Effector memory CD8-positive, alpha-beta T cell (primary cell): ENCODE results near the gene SPRY4.
A peak's percentile ranks its signal among the peaks of the same experiment; 100 is the strongest.

Experiments
- ATAC-seq: fragments of 150-1000 bp; cut with Tn5 transposase; replicated peaks from 2 replicates; pipeline ENCODE4 v1.10.0; 2021; ENCODE audit warnings: mild to moderate bottlenecking, moderate library complexity
- DNase-seq, 3 experiments: peaks; one replicate each; pipeline ENCODE4 v3.0.0; 2021
- H3K27ac Mint-ChIP-seq, 2 donors: one replicate each; pipeline ENCODE4 v1.8.0; 2022; ENCODE audit warnings: mild to moderate bottlenecking in 2 of 2, mixed read lengths in 2 of 2, moderate library complexity in 2 of 2
- H3K27me3 Mint-ChIP-seq, 2 donors: one replicate each; pipeline ENCODE4 v1.8.0; 2022; ENCODE audit warnings: mixed read lengths in 2 of 2
- H3K36me3 Mint-ChIP-seq: one replicate; pipeline ENCODE4 v1.8.0; 2022; ENCODE audit warnings: mild to moderate bottlenecking, moderate library complexity, mixed read lengths; ENCODE audit not compliant: insufficient read depth
- H3K4me1 Mint-ChIP-seq, 2 donors: one replicate each; pipeline ENCODE4 v1.8.0; 2022; ENCODE audit warnings: low read depth in 2 of 2, mixed read lengths in 2 of 2
- H3K4me3 Mint-ChIP-seq, 2 donors: one replicate each; pipeline ENCODE4 v1.8.0; 2022; ENCODE audit warnings: mild to moderate bottlenecking in 2 of 2, mixed read lengths in 2 of 2, moderate library complexity in 2 of 2
- H3K9me3 Mint-ChIP-seq, 2 donors: one replicate each; pipeline ENCODE4 v1.8.0; 2022; ENCODE audit warnings: mixed read lengths in 2 of 2

The SPRY4 gene

GRCh38 chr5:142290577-142291299 lies 34.1 kb downstream of the SPRY4 start:
- H3K27ac Mint-ChIP-seq, result no peak overlapping the region
- no peak for DNase-seq
- no peaks in the 10 kb centered on the region for H3K36me3 Mint-ChIP-seq
- no peak for ATAC-seq
- H3K4me1 Mint-ChIP-seq, result peaks cover 5 to 12% of the 10 kb centered on the region in 2 donors
- H3K27me3 Mint-ChIP-seq, result peaks cover 15 to 18% of the 10 kb centered on the region in 2 donors
- no peak overlapping the region for H3K4me3 Mint-ChIP-seq
- no peaks in the 10 kb centered on the region for H3K9me3 Mint-ChIP-seq

GRCh38 chr5:142289708-142290576 lies 34.9 kb downstream of the SPRY4 start:
- Mint-ChIP-seq H3K4me3 (no peak overlapping the region), H3K9me3 (no peaks in the 10 kb centered on the region), H3K36me3 (no peaks in the 10 kb centered on the region), H3K27me3 (peaks cover 8 to 18% of the 10 kb centered on the region in 2 donors), H3K4me1 (peaks cover 5 to 12% of the 10 kb centered on the region in 2 donors), H3K27ac (peak overlapping the region in 1 of 2 donors; percentile 29)
- no peak for DNase-seq
- ATAC-seq, result no peak

- H3K9me3 Mint-ChIP-seq, result no peaks in the 10 kb centered on the region
- H3K4me3 Mint-ChIP-seq, result no peak overlapping the region
- no peak for ATAC-seq
Measured at GRCh38 chr5:142287973-142288313, 36.9 kb downstream of the SPRY4 start.

GRCh38 chr5:142287096-142287972 lies 37.5 kb downstream of the SPRY4 start:
- no peaks in the 10 kb centered on the region for H3K9me3 Mint-ChIP-seq
- H3K27ac Mint-ChIP-seq, result peak overlapping the region in 1 of 2 donors; percentile 75
- H3K4me3 Mint-ChIP-seq, result no peak overlapping the region
- no peaks in the 10 kb centered on the region for H3K36me3 Mint-ChIP-seq
- ATAC-seq (no peak), DNase-seq (no peak)
- H3K4me1 Mint-ChIP-seq, result peaks cover 5 to 12% of the 10 kb centered on the region in 2 donors
- peaks cover 0 to 6% of the 10 kb centered on the region in 2 donors for H3K27me3 Mint-ChIP-seq

More at GRCh38 chr5:142287973-142288313, 36.9 kb downstream of the SPRY4 start:
- Mint-ChIP-seq H3K27me3 (peaks cover 0 to 6% of the 10 kb centered on the region in 2 donors), H3K27ac (peak overlapping the region in 1 of 2 donors; percentile 75), H3K4me1 (peaks cover 5 to 12% of the 10 kb centered on the region in 2 donors), H3K36me3 (no peaks in the 10 kb centered on the region)
- DNase-seq, result no peak

- Mint-ChIP-seq H3K4me1 (peaks cover 5 to 12% of the 10 kb centered on the region in 2 donors), H3K36me3 (no peaks in the 10 kb centered on the region), H3K9me3 (no peaks in the 10 kb centered on the region), H3K27ac (no peak overlapping the region), H3K27me3 (peaks cover 0 to 6% of the 10 kb centered on the region in 2 donors), H3K4me3 (no peak overlapping the region)
- no peak for ATAC-seq
- DNase-seq, result no peak
Measured at GRCh38 chr5:142286111-142286510, 38.7 kb downstream of the SPRY4 start.

- no peak overlapping the region for H3K4me3 Mint-ChIP-seq
- no peaks in the 10 kb centered on the region for H3K9me3 Mint-ChIP-seq
- H3K27me3 Mint-ChIP-seq, result peaks cover 0 to 6% of the 10 kb centered on the region in 2 donors
- ATAC-seq (no peak), DNase-seq (no peak)
- peaks cover 5 to 9% of the 10 kb centered on the region in 2 donors for H3K4me1 Mint-ChIP-seq
- H3K36me3 Mint-ChIP-seq, result no peaks in the 10 kb centered on the region
- no peak overlapping the region for H3K27ac Mint-ChIP-seq
Measured at GRCh38 chr5:142283304-142283703, 41.5 kb downstream of the SPRY4 start.

GRCh38 chr5:142281966-142282365 lies 42.9 kb downstream of the SPRY4 start:
- no peak overlapping the region for H3K4me3 Mint-ChIP-seq
- DNase-seq (no peak), ATAC-seq (no peak)
- no peaks in the 10 kb centered on the region for H3K27me3 Mint-ChIP-seq
- no peak overlapping the region for H3K27ac Mint-ChIP-seq
- no peaks in the 10 kb centered on the region for H3K4me1 Mint-ChIP-seq
- H3K9me3 Mint-ChIP-seq, result no peaks in the 10 kb centered on the region
- no peaks in the 10 kb centered on the region for H3K36me3 Mint-ChIP-seq

GRCh38 chr5:142281008-142281367 lies 43.8 kb downstream of the SPRY4 start:
- Mint-ChIP-seq H3K4me3 (no peak overlapping the region), H3K4me1 (no peaks in the 10 kb centered on the region), H3K27me3 (no peaks in the 10 kb centered on the region), H3K27ac (no peak overlapping the region), H3K9me3 (no peaks in the 10 kb centered on the region), H3K36me3 (no peaks in the 10 kb centered on the region)
- DNase-seq, result no peak
- no peak for ATAC-seq

- Mint-ChIP-seq H3K36me3 (no peaks in the 10 kb centered on the region), H3K4me3 (no peak overlapping the region), H3K27me3 (no peaks in the 10 kb centered on the region), H3K9me3 (no peaks in the 10 kb centered on the region), H3K4me1 (no peaks in the 10 kb centered on the region), H3K27ac (no peak overlapping the region)
- no peak for ATAC-seq
- no peak for DNase-seq
Measured at GRCh38 chr5:142280066-142281007, 44.5 kb downstream of the SPRY4 start.

GRCh38 chr5:142278627-142279026 lies 46.2 kb downstream of the SPRY4 start:
- H3K27me3 Mint-ChIP-seq, result no peaks in the 10 kb centered on the region
- no peaks in the 10 kb centered on the region for H3K9me3 Mint-ChIP-seq
- no peaks in the 10 kb centered on the region for H3K4me1 Mint-ChIP-seq
- no peaks in the 10 kb centered on the region for H3K36me3 Mint-ChIP-seq
- DNase-seq, result no peak
- H3K27ac Mint-ChIP-seq, result no peak overlapping the region
- H3K4me3 Mint-ChIP-seq, result no peak overlapping the region
- no peak for ATAC-seq

GRCh38 chr5:142277796-142278195 lies 47.0 kb downstream of the SPRY4 start:
- no peak overlapping the region for H3K4me3 Mint-ChIP-seq
- H3K27ac Mint-ChIP-seq, result no peak overlapping the region
- ATAC-seq (no peak), DNase-seq (no peak)
- no peaks in the 10 kb centered on the region for H3K36me3 Mint-ChIP-seq
- no peaks in the 10 kb centered on the region for H3K9me3 Mint-ChIP-seq
- H3K4me1 Mint-ChIP-seq, result no peaks in the 10 kb centered on the region
- no peaks in the 10 kb centered on the region for H3K27me3 Mint-ChIP-seq

GRCh38 chr5:142276517-142276916 lies 48.3 kb downstream of the SPRY4 start:
- no peak for DNase-seq
- H3K27ac Mint-ChIP-seq, result no peak overlapping the region
- ATAC-seq, result no peak
- H3K27me3 Mint-ChIP-seq, result peaks cover 0 to 4% of the 10 kb centered on the region in 2 donors
- no peak overlapping the region for H3K4me3 Mint-ChIP-seq
- H3K9me3 Mint-ChIP-seq, result no peaks in the 10 kb centered on the region
- H3K36me3 Mint-ChIP-seq, result no peaks in the 10 kb centered on the region
- no peaks in the 10 kb centered on the region for H3K4me1 Mint-ChIP-seq
